ENCODE measurements around the gene THSD4. TPM values are rescaled to one million over a fixed set of nuclear protein-coding genes. Genes with fewer than 3 reads are reported as not detected.
"Not testable (repeated sequence)": the region's sequence is repeated elsewhere in the genome, so short reads cannot be mapped to it uniquely, and the experiment has no call there.

THSD4 gene
- total RNA-seq, 3 donors from 2014 or later, result 18.3 to 46.2 (median 27.1) TPM

- Histone ChIP-seq H3K36me3 (ENCODE audit: low read depth) (no peaks in the 10 kb centered on the region), H3K4me1 (ENCODE audit: low read depth) (no peaks in the 10 kb centered on the region), H3K9me3 (no peaks in the 10 kb centered on the region), H3K4me3 (no peak overlapping the region)
- DNase-seq (no peak), ATAC-seq (no peak)
- intact Hi-C loops (cut with DNase I, micrococcal nuclease), result no loop called here
- TF ChIP-seq CTCF (IDR thresholded peaks at IDR 0.05), result no peak
These were observed 197.6 kb downstream of the THSD4 start for GRCh38 chr15:71312731-71313460.

- H3K4me3 ChIP-seq, result no peak overlapping the region
- H3K9me3 ChIP-seq, result no peaks in the 10 kb centered on the region
- TF ChIP-seq CTCF (IDR thresholded peaks at IDR 0.05), result no peak
- no peaks in the 10 kb centered on the region for H3K4me1 ChIP-seq (ENCODE audit: low read depth)
- no peak for ATAC-seq
- no peaks in the 10 kb centered on the region for H3K36me3 ChIP-seq (ENCODE audit: low read depth)
- intact Hi-C loops (cut with DNase I, micrococcal nuclease), result no loop called here
- no peak for DNase-seq
These were observed 198.5 kb downstream of the THSD4 start for GRCh38 chr15:71313806-71314205.

GRCh38 chr15:71314956-71315537 lies 199.8 kb downstream of the THSD4 start:
- no peak for DNase-seq
- H3K4me3 ChIP-seq, result no peak overlapping the region
- no peak for TF ChIP-seq CTCF (IDR thresholded peaks at IDR 0.05)
- H3K4me1 ChIP-seq (ENCODE audit: low read depth), result no peaks in the 10 kb centered on the region
- no peak for ATAC-seq
- H3K9me3 ChIP-seq, result no peaks in the 10 kb centered on the region
- H3K36me3 ChIP-seq (ENCODE audit: low read depth), result no peaks in the 10 kb centered on the region
- intact Hi-C loops (cut with DNase I, micrococcal nuclease), result no loop called here

- Histone ChIP-seq H3K9me3 (no peaks in the 10 kb centered on the region), H3K4me1 (ENCODE audit: low read depth) (no peaks in the 10 kb centered on the region), H3K36me3 (ENCODE audit: low read depth) (no peaks in the 10 kb centered on the region), H3K4me3 (no peak overlapping the region)
- intact Hi-C loops (cut with DNase I, micrococcal nuclease), result no loop called here
- DNase-seq, result no peak
- no peak for ATAC-seq
- no peak for TF ChIP-seq CTCF (IDR thresholded peaks at IDR 0.05)
These were observed 201.6 kb downstream of the THSD4 start for GRCh38 chr15:71316911-71317310.

- ATAC-seq; H3K36me3 ChIP-seq (ENCODE audit: low read depth); H3K9me3 ChIP-seq; H3K4me3 ChIP-seq; H3K4me1 ChIP-seq (ENCODE audit: low read depth); intact Hi-C loops (cut with DNase I, micrococcal nuclease); DNase-seq: not testable (repeated sequence)
These were observed 204.2 kb downstream of the THSD4 start for GRCh38 chr15:71319424-71319823.

GRCh38 chr15:71319935-71320334 lies 204.7 kb downstream of the THSD4 start:
- intact Hi-C loops (cut with DNase I, micrococcal nuclease), result no loop called here
- ATAC-seq (peak; percentile 70), DNase-seq (no peak)
- H3K9me3 ChIP-seq, result no peaks in the 10 kb centered on the region
- H3K4me3 ChIP-seq, result no peak overlapping the region
- TF ChIP-seq CTCF (IDR thresholded peaks at IDR 0.05), result no peak
- no peaks in the 10 kb centered on the region for H3K4me1 ChIP-seq (ENCODE audit: low read depth)
- no peaks in the 10 kb centered on the region for H3K36me3 ChIP-seq (ENCODE audit: low read depth)

Data from mucosa of descending colon (tissue), 3 donors.